GM18951 (cell line): ENCODE data around the gene TNFSF4.

Experiments used
- POLR2A ChIP-seq: IDR thresholded peaks from 4 replicates; pipeline ENCODE4 v1.6.1; 2011; ENCODE audit warnings: mild to moderate bottlenecking; ENCODE audit not compliant: insufficient read length, insufficient read depth; ENCODE audit errors: extremely low read depth
- in situ Hi-C: fragments of 300-500 bp; cut with MboI; formaldehyde crosslinking; loops from one replicate; pipeline ENCODE4 v1.12.0; 2022; ENCODE audit warnings: low sequenced_read_pairs, mixed read lengths, inconsistent platforms; ENCODE audit not compliant: unreplicated experiment

Gene TNFSF4

DNA sequence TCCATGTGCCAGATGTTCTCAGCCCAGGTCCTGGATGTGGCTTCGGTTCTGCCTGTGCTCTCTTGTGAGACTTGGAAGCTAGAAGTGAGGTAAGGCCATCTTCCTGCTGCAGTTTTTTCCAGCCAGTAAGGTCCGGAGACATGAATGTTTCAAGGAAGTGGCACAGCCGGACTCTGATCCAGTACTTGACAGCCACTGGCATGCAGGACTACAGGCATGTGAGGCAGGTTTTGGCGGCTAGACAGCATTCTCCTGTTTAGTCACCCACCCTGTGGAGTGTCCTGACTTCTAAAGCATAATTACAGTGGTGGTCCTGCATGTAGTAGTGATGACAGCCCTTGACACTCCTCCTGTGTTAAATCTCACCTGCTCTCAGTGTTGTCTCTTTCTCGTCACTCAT is 72.3 kb downstream of the TNFSF4 start:
- TF ChIP-seq POLR2A = no peak
- in situ Hi-C loops = no loop called here

DNA sequence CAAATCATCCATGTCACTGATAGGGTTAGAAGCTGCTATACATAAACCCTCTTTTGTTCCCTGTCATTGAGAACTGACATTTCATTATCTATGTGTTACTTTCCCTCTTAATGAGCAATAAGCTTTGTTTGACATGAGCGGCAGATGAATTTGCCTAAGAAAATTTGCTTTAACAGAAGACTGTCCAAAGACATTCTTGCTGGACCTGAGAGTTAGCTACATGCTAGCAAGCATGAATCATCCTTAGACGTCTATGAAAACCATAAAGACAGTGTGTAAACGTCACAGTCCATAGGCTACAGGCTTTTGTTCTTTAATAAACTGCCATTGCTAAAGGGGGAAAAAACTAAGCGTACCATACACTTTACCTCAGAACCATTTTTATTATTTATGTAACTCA is 73.1 kb downstream of the TNFSF4 start:
- in situ Hi-C loops = no loop called here
- TF ChIP-seq POLR2A = no peak
